ENCODE measurements around the gene AGAP3.

Gene AGAP3

DNA sequence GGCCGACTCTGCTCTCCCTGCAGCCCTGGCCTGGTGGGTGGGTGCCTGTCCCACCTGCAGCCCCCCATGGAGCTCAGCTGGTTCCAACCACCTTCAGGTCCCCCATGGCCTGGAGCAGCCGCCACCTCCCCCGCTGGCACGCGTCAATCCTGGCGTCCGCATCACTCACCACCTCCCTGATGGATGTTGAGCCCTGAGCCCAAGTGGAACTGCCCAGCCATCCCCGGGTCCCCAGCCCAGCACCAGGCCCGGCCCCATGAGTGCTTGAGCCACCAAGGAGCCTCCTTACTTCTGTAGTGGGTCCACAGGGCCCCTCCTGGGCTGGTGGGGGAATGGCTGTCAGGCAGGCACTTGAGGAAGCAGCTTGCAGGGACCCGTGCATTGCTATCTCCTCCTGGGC, 14.6 kb downstream of the AGAP3 start:
- in situ Hi-C loops (cut with MboI; ENCODE audit: low pct_unique_long_range_greater_than_20kb, low sequenced_read_pairs): no loop called here
- no peak for DNase-seq

DNA sequence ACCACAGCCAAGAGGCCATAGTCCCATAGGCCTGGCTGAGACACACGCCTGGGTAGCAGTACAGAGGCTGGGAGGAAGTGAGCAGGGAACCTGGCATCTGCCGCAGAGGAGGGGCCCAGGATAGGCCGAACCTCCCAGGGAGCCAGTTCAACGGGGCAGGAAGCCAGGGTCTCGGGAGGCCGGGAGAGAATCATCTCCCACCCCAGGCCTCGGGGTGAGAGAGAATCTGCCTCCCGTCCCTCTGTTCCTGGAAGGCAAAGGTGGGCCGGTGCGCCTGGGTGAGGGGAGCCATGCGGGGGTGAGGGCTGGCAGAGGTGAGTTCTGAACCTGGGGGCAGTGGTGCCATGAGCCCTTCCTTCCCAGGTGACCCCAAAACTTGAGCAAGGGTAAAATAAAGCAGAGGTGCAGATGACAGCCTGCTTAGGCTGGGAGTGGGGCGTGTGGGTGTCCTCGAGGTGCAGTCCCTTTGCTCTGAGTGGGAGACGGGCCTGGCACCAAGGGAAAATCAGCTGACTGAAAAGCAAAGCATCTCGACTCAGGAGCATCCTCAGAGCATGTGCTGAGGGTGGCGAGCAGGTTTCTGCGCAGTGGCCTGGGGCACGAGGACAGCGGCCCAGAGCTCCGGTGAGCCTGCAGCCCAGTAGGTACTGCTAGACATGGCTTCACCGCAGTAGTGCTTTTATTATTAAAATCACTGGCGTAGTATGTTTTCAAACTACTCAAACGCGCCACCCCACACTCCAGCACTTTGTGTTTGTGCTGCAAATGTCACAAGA, 15.5 kb downstream of the AGAP3 start:
- no peak for DNase-seq
- in situ Hi-C loops (cut with MboI; ENCODE audit: low pct_unique_long_range_greater_than_20kb, low sequenced_read_pairs): no loop called here

DNA sequence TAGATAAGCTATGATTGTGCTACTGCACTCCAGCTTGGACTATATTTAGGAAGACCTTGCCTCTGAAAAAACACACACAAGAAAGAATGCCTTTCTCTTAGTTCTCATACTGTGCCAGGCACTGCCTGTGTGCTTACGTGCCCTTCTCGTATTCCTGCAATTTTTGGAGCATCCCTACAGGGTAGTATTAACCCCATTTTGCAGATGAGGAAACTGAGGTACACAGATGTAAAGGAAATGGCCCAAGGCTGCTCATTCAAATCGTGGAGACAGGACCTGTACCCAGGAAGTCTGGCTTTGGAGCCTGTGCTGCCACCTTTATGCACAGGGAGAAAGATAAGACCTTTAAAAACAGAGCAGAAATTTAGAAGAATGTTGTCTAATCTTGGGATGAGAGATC, 16.7 kb downstream of the AGAP3 start:
- in situ Hi-C loops (cut with MboI; ENCODE audit: low pct_unique_long_range_greater_than_20kb, low sequenced_read_pairs): no loop called here
- no peak for DNase-seq

- in situ Hi-C loops (cut with MboI; ENCODE audit: low pct_unique_long_range_greater_than_20kb, low sequenced_read_pairs): no loop called here
- DNase-seq: no peak
These were observed 17.7 kb downstream of the AGAP3 start for GRCh38 chr7:151103973-151104372.

GRCh38 chr7:151104411-151105235, 18.3 kb downstream of the AGAP3 start:
- in situ Hi-C loops (cut with MboI; ENCODE audit: low pct_unique_long_range_greater_than_20kb, low sequenced_read_pairs): no loop called here

GRCh38 chr7:151107882-151108281, 21.6 kb downstream of the AGAP3 start:
- DNase-seq: no peak
- in situ Hi-C loops (cut with MboI; ENCODE audit: low pct_unique_long_range_greater_than_20kb, low sequenced_read_pairs): no loop called here

More at GRCh38 chr7:151104411-151105235, 18.3 kb downstream of the AGAP3 start:
- no peak for DNase-seq

DNA sequence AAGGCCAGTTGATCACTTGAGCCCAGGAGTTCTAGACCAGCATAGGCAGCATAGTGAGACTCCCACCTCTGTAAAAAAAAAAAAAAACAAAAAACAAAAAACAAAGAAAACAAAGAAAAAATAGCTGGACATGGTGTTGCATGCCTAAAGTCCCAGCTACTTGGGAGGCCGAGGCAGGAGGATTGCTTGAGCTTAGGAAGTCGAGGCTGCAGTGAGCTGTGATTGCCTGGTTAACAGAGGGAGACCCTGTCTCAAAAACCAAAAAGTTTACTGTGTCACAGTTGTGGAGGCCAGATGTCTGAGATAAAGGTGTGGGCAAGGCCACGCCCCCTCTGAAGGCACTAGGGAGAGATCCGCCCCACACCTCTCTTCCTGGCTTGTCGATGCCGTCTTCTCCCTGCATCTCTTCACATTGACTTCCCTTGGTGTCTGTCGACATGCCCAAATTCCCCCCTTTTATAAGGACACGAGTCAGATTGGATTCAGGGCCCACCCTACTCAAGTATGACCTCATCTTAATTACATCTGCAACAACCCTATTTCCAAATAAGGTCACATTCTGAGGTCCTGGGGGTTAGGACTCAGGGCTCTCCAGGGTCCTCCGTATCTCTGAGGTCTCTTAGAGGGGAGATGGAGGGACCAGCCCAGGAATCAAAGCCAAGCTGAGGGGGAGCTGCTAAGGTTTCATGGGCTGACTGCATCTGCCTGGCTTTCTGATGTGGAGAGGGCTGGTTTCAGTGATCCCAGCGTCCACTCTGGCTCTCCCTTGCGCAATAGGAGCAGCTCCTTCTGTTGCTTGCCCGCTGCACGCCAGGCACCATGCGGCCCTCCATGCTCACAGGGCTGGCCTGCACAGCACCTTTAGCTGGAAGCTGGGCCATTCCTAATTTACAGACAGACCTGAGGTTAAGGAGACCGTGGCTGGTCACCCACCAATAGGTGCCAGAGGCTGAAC, 23.1 kb downstream of the AGAP3 start:
- in situ Hi-C loops (cut with MboI; ENCODE audit: low pct_unique_long_range_greater_than_20kb, low sequenced_read_pairs): no loop called here
- no peak for DNase-seq

- in situ Hi-C loops (cut with MboI; ENCODE audit: low pct_unique_long_range_greater_than_20kb, low sequenced_read_pairs): no loop called here
These were observed 24.1 kb downstream of the AGAP3 start for GRCh38 chr7:151110236-151110940.

GRCh38 chr7:151110941-151111645, 24.8 kb downstream of the AGAP3 start:
- DNase-seq: peak; percentile 62
- in situ Hi-C loops (cut with MboI; ENCODE audit: low pct_unique_long_range_greater_than_20kb, low sequenced_read_pairs): no loop called here

More at GRCh38 chr7:151110236-151110940, 24.1 kb downstream of the AGAP3 start:
- no peak for DNase-seq

GRCh38 chr7:151113344-151114150, 27.3 kb downstream of the AGAP3 start:
- in situ Hi-C loops (cut with MboI; ENCODE audit: low pct_unique_long_range_greater_than_20kb, low sequenced_read_pairs): no loop called here
- DNase-seq: no peak

- in situ Hi-C loops (cut with MboI; ENCODE audit: low pct_unique_long_range_greater_than_20kb, low sequenced_read_pairs): no loop called here
- no peak for DNase-seq
These were observed 28.1 kb downstream of the AGAP3 start for GRCh38 chr7:151114151-151115090.

DNA sequence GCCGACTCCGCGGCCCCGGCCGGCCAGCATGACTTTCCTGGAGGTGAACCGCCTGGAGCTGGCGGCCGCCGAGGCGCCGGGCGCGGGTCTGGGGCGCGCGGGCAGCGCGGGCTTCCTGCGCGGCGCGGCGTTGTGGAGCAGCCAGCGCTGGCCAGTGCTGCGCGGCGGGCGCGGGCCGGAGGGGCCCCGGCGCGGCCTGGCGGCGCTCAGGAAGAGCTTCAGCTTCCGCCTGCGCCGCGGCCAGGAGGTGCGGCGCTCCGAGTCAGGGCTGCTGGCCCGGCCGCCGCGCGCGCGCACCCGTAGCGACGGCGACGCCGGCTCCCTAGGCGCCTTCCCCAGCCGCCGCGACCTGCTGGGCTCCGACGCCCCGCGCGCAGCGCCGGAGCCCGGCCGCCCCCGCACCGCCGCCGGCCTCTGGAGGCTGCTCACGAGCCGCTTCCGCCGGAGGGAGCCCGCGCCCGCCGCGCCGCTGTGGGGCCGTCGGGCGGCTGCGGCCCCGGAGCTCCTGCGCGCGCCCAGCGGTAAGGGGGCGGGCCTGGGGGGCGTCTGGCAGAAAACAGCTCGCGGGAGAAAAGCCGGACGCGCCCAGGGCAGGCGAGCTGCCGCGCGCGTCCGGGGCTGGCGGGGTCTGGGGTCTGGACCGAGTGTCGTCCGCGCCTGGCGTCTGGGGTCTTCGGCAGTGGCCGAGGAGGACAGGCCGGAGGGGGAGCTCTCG, 29.0 kb downstream of the AGAP3 start:
- in situ Hi-C loops (cut with MboI; ENCODE audit: low pct_unique_long_range_greater_than_20kb, low sequenced_read_pairs): no loop called here
- no peak for DNase-seq

GRCh38 chr7:151115836-151116418, 29.7 kb downstream of the AGAP3 start:
- no peak for DNase-seq
- in situ Hi-C loops (cut with MboI; ENCODE audit: low pct_unique_long_range_greater_than_20kb, low sequenced_read_pairs): no loop called here

GRCh38 chr7:151116603-151117440, 30.5 kb downstream of the AGAP3 start:
- in situ Hi-C loops (cut with MboI; ENCODE audit: low pct_unique_long_range_greater_than_20kb, low sequenced_read_pairs): no loop called here
- DNase-seq: no peak

GRCh38 chr7:151117565-151117964, 31.3 kb downstream of the AGAP3 start:
- no peak for DNase-seq
- in situ Hi-C loops (cut with MboI; ENCODE audit: low pct_unique_long_range_greater_than_20kb, low sequenced_read_pairs): no loop called here

Measured in KBM-7 (cell line).